Chondrocyte (in vitro differentiated cells): ENCODE measurements around the gene CDK5RAP3. TPM values are rescaled to one million over a fixed set of nuclear protein-coding genes. Genes with fewer than 3 reads are reported as not detected.

ENCODE experiments used
- DNase-seq: peaks from one replicate; pipeline ENCODE4 v3.0.0; 2021; ENCODE audit warnings: mixed read lengths, low spot score
- H3K27ac Mint-ChIP-seq: one replicate; pipeline ENCODE4 v1.8.0; 2021; ENCODE audit warnings: mild to moderate bottlenecking, moderate library complexity, mixed read lengths; ENCODE audit not compliant: unreplicated experiment
- H3K27me3 Mint-ChIP-seq: 2 replicates; pipeline ENCODE4 v1.8.0; 2021; ENCODE audit warnings: low read depth, mixed read lengths
- H3K36me3 Mint-ChIP-seq: 2 replicates; pipeline ENCODE4 v1.8.0; 2021; ENCODE audit warnings: low read depth, mixed read lengths
- H3K4me1 Mint-ChIP-seq: 2 replicates; pipeline ENCODE4 v1.8.0; 2021; ENCODE audit warnings: low read depth, mild to moderate bottlenecking, mixed read lengths
- H3K4me3 Mint-ChIP-seq: one replicate; pipeline ENCODE4 v1.8.0; 2021; ENCODE audit warnings: mild to moderate bottlenecking, moderate library complexity, mixed read lengths; ENCODE audit not compliant: unreplicated experiment
- H3K9me3 Mint-ChIP-seq: 2 replicates; pipeline ENCODE4 v1.8.0; 2021; ENCODE audit warnings: low read depth, mixed read lengths
- CTCF ChIP-seq: fragments of 200-600 bp; sonication (generic); IDR thresholded peaks from 2 replicates; pipeline ENCODE4 v1.5.0; 2021; ENCODE audit warnings: antibody characterized with exemption, mild to moderate bottlenecking, moderate library complexity
- total RNA-seq: library from RNA; stranded (reverse); gene quantifications from 3 replicates; pipeline ENCODE4 v1.2.1, GENCODE V29; 2021

Gene CDK5RAP3
- total RNA-seq, 1 donor from 2014 or later = 99.2 TPM

DNA sequence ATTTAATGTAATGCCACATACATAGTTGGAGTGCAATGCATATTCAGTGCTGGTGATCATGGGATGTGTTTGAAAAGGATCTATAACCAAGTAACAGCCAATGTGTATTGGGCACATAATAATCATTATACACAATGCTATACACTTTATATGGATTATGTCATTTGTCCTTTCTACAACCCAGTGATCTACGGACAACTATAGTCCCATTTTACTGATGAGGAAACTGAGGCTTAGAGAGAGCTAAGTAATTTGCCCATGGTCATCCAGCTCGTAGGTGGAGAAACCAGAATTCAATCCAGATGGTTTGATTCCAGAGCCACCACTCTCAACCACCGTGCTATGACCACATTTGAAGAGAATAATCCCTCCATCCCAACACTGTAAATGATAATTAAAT is 39.3 kb downstream of the CDK5RAP3 start:
- no peak for TF ChIP-seq CTCF
- Mint-ChIP-seq H3K9me3 (no peaks in the 10 kb centered on the region), H3K27me3 (peaks cover 6% of the 10 kb centered on the region), H3K4me1 (peaks cover 17% of the 10 kb centered on the region), H3K36me3 (no peaks in the 10 kb centered on the region), H3K27ac (no peak overlapping the region), H3K4me3 (no peak overlapping the region)
- DNase-seq = no peak

- no peak for DNase-seq
- H3K27me3 Mint-ChIP-seq = peaks cover 6% of the 10 kb centered on the region
- peaks cover 14% of the 10 kb centered on the region for H3K4me1 Mint-ChIP-seq
- peak overlapping the region; percentile 38 for H3K27ac Mint-ChIP-seq
- H3K36me3 Mint-ChIP-seq = no peaks in the 10 kb centered on the region
- peak overlapping the region; percentile 72 for H3K4me3 Mint-ChIP-seq
- TF ChIP-seq CTCF = peak; percentile 75
- no peaks in the 10 kb centered on the region for H3K9me3 Mint-ChIP-seq
These were observed 40.7 kb downstream of the CDK5RAP3 start for GRCh38 chr17:48011405-48012150.

DNA sequence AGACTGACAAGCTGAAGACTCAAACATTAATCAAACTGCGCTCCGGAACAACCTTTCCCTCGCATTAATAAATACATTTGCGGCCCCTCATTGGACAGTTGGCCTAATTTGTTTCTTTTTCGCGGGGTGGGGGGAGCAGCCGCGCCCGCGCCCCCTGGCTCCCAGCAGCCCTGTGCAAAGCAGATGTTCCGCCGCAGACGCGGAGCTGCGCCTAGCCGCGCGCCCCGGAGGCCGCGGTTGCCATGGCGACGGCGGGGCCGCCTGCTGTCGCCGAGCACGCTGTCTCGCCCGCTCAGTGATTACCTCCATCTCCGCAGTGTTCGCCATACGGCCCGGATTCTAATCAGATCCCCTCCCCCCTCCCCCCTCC is 41.2 kb downstream of the CDK5RAP3 start:
- H3K4me3 Mint-ChIP-seq = peak overlapping the region; percentile 72
- H3K27me3 Mint-ChIP-seq = peaks cover 6% of the 10 kb centered on the region
- no peaks in the 10 kb centered on the region for H3K9me3 Mint-ChIP-seq
- DNase-seq = no peak
- no peak for TF ChIP-seq CTCF
- H3K4me1 Mint-ChIP-seq = peaks cover 14% of the 10 kb centered on the region
- H3K27ac Mint-ChIP-seq = no peak overlapping the region
- H3K36me3 Mint-ChIP-seq = no peaks in the 10 kb centered on the region

DNA sequence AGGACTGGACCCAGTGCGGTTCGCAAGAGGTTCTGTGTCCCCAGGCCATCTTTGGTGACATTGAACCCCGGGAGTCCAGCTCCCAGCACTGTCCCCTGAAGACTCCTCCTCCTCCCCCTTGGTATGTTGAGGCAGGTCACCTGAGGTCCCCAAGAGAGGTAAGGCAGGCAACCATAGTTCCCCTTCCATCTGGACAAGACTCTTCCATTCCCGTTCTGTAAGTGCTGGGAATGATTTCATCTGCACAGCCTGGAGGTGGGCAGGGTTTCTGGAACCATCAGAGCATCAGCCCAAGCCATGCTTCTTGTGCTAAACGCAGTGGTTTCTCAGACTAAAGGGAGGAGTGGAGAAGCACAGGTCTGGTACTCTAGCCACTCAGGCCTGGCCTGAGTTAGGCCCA is 41.7 kb downstream of the CDK5RAP3 start:
- peaks cover 17% of the 10 kb centered on the region for H3K4me1 Mint-ChIP-seq
- peaks cover 6% of the 10 kb centered on the region for H3K27me3 Mint-ChIP-seq
- no peak overlapping the region for H3K27ac Mint-ChIP-seq

More for the DNA sequence above, 41.7 kb downstream of the CDK5RAP3 start:
- Mint-ChIP-seq H3K36me3 (no peaks in the 10 kb centered on the region), H3K9me3 (no peaks in the 10 kb centered on the region), H3K4me3 (peak overlapping the region; percentile 61)
- TF ChIP-seq CTCF = no peak
- no peak for DNase-seq
